ENCODE results near the gene DSC3. TPM values are rescaled to one million over a fixed set of nuclear protein-coding genes. Genes with fewer than 3 reads are reported as not detected.

The DSC3 gene
- total RNA-seq, 1 donor = under 0.01 TPM

GRCh38 chr18:31065036-31065773 lies 22.7 kb upstream of the DSC3 start:
- Histone ChIP-seq H3K27ac (ENCODE audit: low read depth, low read length) (no peak overlapping the region), H3K4me3 (ENCODE audit: insufficient read depth, low read length) (no peak overlapping the region), H2AFZ (ENCODE audit: low read length) (no peak overlapping the region), H3K79me2 (ENCODE audit: insufficient read depth, low read length) (no peaks in the 10 kb centered on the region), H4K20me1 (ENCODE audit: insufficient read depth, low read length) (no peaks in the 10 kb centered on the region), H3K4me2 (ENCODE audit: insufficient read depth, low read length) (no peak overlapping the region), H3K36me3 (ENCODE audit: insufficient read depth, low read length) (no peaks in the 10 kb centered on the region), H3K9me3 (ENCODE audit: low read depth, low read length) (no peaks in the 10 kb centered on the region), H3K27me3 (ENCODE audit: insufficient read depth, low read length) (no peaks in the 10 kb centered on the region), H3K4me1 (ENCODE audit: insufficient read depth, low read length) (no peaks in the 10 kb centered on the region)
- no peak for TF ChIP-seq CTCF (IDR thresholded peaks at IDR 0.05; ENCODE audit: extremely low read depth, low read depth, low read length)
- DNase-seq (ENCODE audit: insufficient read length, low spot score, missing footprints) = no peak

GRCh38 chr18:31064130-31064529 lies 21.6 kb upstream of the DSC3 start:
- H3K4me2 ChIP-seq (ENCODE audit: insufficient read depth, low read length) = no peak overlapping the region
- no peak overlapping the region for H3K4me3 ChIP-seq (ENCODE audit: insufficient read depth, low read length)
- no peak overlapping the region for H2AFZ ChIP-seq (ENCODE audit: low read length)
- H3K79me2 ChIP-seq (ENCODE audit: insufficient read depth, low read length) = no peaks in the 10 kb centered on the region
- H3K27me3 ChIP-seq (ENCODE audit: insufficient read depth, low read length) = no peaks in the 10 kb centered on the region
- H3K4me1 ChIP-seq (ENCODE audit: insufficient read depth, low read length) = no peaks in the 10 kb centered on the region
- H3K36me3 ChIP-seq (ENCODE audit: insufficient read depth, low read length) = no peaks in the 10 kb centered on the region
- TF ChIP-seq CTCF (IDR thresholded peaks at IDR 0.05; ENCODE audit: extremely low read depth, low read depth, low read length) = no peak
- H3K27ac ChIP-seq (ENCODE audit: low read depth, low read length) = no peak overlapping the region
- no peaks in the 10 kb centered on the region for H4K20me1 ChIP-seq (ENCODE audit: insufficient read depth, low read length)
- DNase-seq (ENCODE audit: insufficient read length, low spot score, missing footprints) = no peak
- no peaks in the 10 kb centered on the region for H3K9me3 ChIP-seq (ENCODE audit: low read depth, low read length)

GRCh38 chr18:31061945-31062344 lies 19.4 kb upstream of the DSC3 start:
- Histone ChIP-seq H3K79me2 (ENCODE audit: insufficient read depth, low read length) (no peaks in the 10 kb centered on the region), H2AFZ (ENCODE audit: low read length) (no peak overlapping the region), H3K36me3 (ENCODE audit: insufficient read depth, low read length) (no peaks in the 10 kb centered on the region), H3K4me2 (ENCODE audit: insufficient read depth, low read length) (no peak overlapping the region), H4K20me1 (ENCODE audit: insufficient read depth, low read length) (no peaks in the 10 kb centered on the region), H3K27ac (ENCODE audit: low read depth, low read length) (no peak overlapping the region), H3K4me3 (ENCODE audit: insufficient read depth, low read length) (no peak overlapping the region), H3K4me1 (ENCODE audit: insufficient read depth, low read length) (no peaks in the 10 kb centered on the region), H3K9me3 (ENCODE audit: low read depth, low read length) (no peaks in the 10 kb centered on the region), H3K27me3 (ENCODE audit: insufficient read depth, low read length) (no peaks in the 10 kb centered on the region)
- DNase-seq (ENCODE audit: insufficient read length, low spot score, missing footprints) = no peak
- no peak for TF ChIP-seq CTCF (IDR thresholded peaks at IDR 0.05; ENCODE audit: extremely low read depth, low read depth, low read length)

- TF ChIP-seq CTCF (IDR thresholded peaks at IDR 0.05; ENCODE audit: extremely low read depth, low read depth, low read length) = no peak
- Histone ChIP-seq H3K27me3 (ENCODE audit: insufficient read depth, low read length) (no peaks in the 10 kb centered on the region), H2AFZ (ENCODE audit: low read length) (no peak overlapping the region), H4K20me1 (ENCODE audit: insufficient read depth, low read length) (no peaks in the 10 kb centered on the region), H3K79me2 (ENCODE audit: insufficient read depth, low read length) (no peaks in the 10 kb centered on the region), H3K36me3 (ENCODE audit: insufficient read depth, low read length) (no peaks in the 10 kb centered on the region), H3K4me3 (ENCODE audit: insufficient read depth, low read length) (no peak overlapping the region), H3K9me3 (ENCODE audit: low read depth, low read length) (no peaks in the 10 kb centered on the region), H3K4me1 (ENCODE audit: insufficient read depth, low read length) (no peaks in the 10 kb centered on the region), H3K4me2 (ENCODE audit: insufficient read depth, low read length) (no peak overlapping the region), H3K27ac (ENCODE audit: low read depth, low read length) (no peak overlapping the region)
- no peak for DNase-seq (ENCODE audit: insufficient read length, low spot score, missing footprints)
These were observed 16.4 kb upstream of the DSC3 start for GRCh38 chr18:31058897-31059296.

Measured in osteoblast (primary cell).